Stimulated activated CD8-positive, alpha-beta memory T cell treated with anti-CD3 and anti-CD28 coated beads, Interleukin-4, amount 100 ng/mL, for 4 hours (primary cell): ENCODE results near the gene CSF2.

Experiments
- DNase-seq, 2 donors: peaks; one replicate each; pipeline ENCODE4 v3.0.0-alpha.2; 2020; ENCODE audit warnings: low read depth in 2 of 2, low spot score in 1 of 2

The CSF2 gene

GRCh38 chr5:132054697-132055440 lies 18.7 kb upstream of the CSF2 start:
- DNase-seq: no peak

- no peak for DNase-seq
These were observed 18.2 kb upstream of the CSF2 start for GRCh38 chr5:132055441-132055807.

GRCh38 chr5:132055808-132056609 lies 17.6 kb upstream of the CSF2 start:
- DNase-seq: no peak

GRCh38 chr5:132056610-132057497 lies 16.7 kb upstream of the CSF2 start:
- no peak for DNase-seq

GRCh38 chr5:132057498-132058255 lies 15.9 kb upstream of the CSF2 start:
- no peak for DNase-seq

- DNase-seq: no peak
These were observed 14.9 kb upstream of the CSF2 start for GRCh38 chr5:132058646-132059042.

- no peak for DNase-seq
These were observed 14.4 kb upstream of the CSF2 start for GRCh38 chr5:132059043-132059695.

GRCh38 chr5:132059696-132060500 lies 13.7 kb upstream of the CSF2 start:
- DNase-seq: no peak

GRCh38 chr5:132060501-132061161 lies 13.0 kb upstream of the CSF2 start, which contains the start of gene IL3:
Gene IL3, plus strand, starts transcription at chr5:132060655. Its CDS starts 52 bp downstream, at chr5:132060707.
- DNase-seq: no peak

GRCh38 chr5:132063090-132063911 lies 10.3 kb upstream of the CSF2 start:
- peak; percentile 55 to 82 for DNase-seq

GRCh38 chr5:132064140-132064539 lies 9.4 kb upstream of the CSF2 start:
- no peak for DNase-seq

GRCh38 chr5:132064738-132065331 lies 8.8 kb upstream of the CSF2 start:
- peak; percentile 53 to 81 for DNase-seq

- no peak for DNase-seq
These were observed 8.1 kb upstream of the CSF2 start for GRCh38 chr5:132065351-132065937.

- DNase-seq: no peak
These were observed 7.5 kb upstream of the CSF2 start for GRCh38 chr5:132065951-132066701.

GRCh38 chr5:132066871-132067270 lies 6.7 kb upstream of the CSF2 start:
- no peak for DNase-seq

GRCh38 chr5:132067451-132067850 lies 6.1 kb upstream of the CSF2 start:
- DNase-seq: no peak
